ENCODE data around the gene CD300LG. TPM values are rescaled to one million over a fixed set of nuclear protein-coding genes. Genes with fewer than 3 reads are reported as not detected.
A peak's percentile ranks its signal among the peaks of the same experiment; 100 is the strongest.
"Not testable (repeated sequence)": the region's sequence is repeated elsewhere in the genome, so short reads cannot be mapped to it uniquely, and the experiment has no call there.

The CD300LG gene
- total RNA-seq = 22.8 TPM

DNA sequence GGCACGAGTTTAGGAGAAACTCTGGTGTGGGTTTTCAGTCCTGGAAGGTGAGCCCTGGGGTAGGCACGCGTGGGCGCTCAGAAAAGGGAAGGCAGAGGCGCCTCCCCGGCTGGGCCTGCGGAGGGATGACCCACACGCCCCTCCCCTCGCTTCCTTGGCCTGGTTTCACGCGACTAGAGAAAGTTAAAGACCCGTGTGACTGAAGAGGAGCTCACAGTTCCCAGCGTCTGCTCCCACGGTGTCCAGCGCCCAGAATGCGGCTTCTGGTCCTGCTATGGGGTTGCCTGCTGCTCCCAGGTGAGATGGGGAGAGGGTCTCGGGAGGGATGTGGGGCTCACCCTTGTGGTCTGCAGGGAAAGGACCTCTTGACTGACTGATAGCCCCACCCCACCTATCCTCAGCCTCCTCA is at the start of gene CD300LG:
CD300LG (plus strand) TSS at position 214 of the 409 bp plus-strand sequence; CDS start at position 255, 41 bp downstream.
- intact Hi-C loops (cut with DNase I) = no loop called here
- no peak for DNase-seq (ENCODE audit: low spot score)
- ATAC-seq = peak; percentile 23

GRCh38 chr17:43798024-43798423 is 49.0 kb upstream of the CD300LG start:
- intact Hi-C loops (cut with DNase I); DNase-seq (ENCODE audit: low spot score); ATAC-seq: not testable (repeated sequence)

- no peak for ATAC-seq
- DNase-seq (ENCODE audit: low spot score) = no peak
Measured at GRCh38 chr17:43799047-43799446, 47.9 kb upstream of the CD300LG start.

GRCh38 chr17:43800736-43801135 is 46.2 kb upstream of the CD300LG start:
- no peak for ATAC-seq
- DNase-seq (ENCODE audit: low spot score) = no peak
- intact Hi-C loops (cut with DNase I) = no loop called here

More at GRCh38 chr17:43799047-43799446, 47.9 kb upstream of the CD300LG start:
- intact Hi-C loops (cut with DNase I) = no loop called here

- ATAC-seq = no peak
- intact Hi-C loops (cut with DNase I) = no loop called here
- DNase-seq (ENCODE audit: low spot score) = no peak
Measured at GRCh38 chr17:43801844-43802243, 45.1 kb upstream of the CD300LG start.

- DNase-seq (ENCODE audit: low spot score) = no peak
- ATAC-seq = no peak
- intact Hi-C loops (cut with DNase I) = no loop called here
Measured at GRCh38 chr17:43803758-43804157, 43.2 kb upstream of the CD300LG start.

DNA sequence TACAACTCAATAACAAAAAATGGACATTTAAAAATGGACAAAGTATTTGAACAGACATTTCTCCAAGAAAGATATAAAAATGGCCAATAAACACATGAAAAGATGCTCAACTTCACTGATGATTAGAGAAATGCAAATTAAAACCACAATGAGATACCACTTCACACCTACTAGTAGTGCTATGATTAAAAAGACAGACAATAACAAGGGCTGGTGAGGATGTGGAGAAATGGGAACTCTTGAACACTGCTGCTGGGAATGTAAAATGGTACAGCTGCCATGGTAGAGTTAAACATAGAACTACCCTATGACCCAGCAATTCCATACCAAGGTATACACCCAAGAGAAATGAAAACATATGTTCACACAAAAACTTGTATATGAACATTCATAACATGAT is 41.9 kb upstream of the CD300LG start:
- no peak for ATAC-seq
- DNase-seq (ENCODE audit: low spot score) = no peak
- intact Hi-C loops (cut with DNase I) = no loop called here

DNA sequence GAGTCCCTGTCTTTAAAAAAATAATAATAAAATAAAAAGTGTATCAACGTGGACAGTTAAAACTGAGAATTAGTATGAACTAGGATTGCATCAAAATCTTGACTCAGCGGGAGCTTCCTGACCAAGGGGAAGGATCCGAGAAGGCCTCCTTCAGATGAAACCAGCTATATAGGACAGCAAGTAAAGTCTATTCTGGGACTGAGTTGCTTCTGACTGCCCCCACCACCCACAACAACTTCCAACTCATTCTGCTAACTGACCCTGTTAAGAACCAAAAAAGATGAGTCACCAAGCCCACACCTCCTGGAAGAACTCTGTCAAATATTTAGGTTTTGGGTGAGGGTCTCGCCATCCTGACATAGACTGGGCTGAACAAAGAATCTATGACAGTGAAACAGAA is 38.9 kb upstream of the CD300LG start:
- ATAC-seq (no peak), DNase-seq (ENCODE audit: low spot score) (no peak)
- intact Hi-C loops (cut with DNase I) = no loop called here

- no peak for ATAC-seq
- intact Hi-C loops (cut with DNase I) = no loop called here
- DNase-seq (ENCODE audit: low spot score) = no peak
Measured at GRCh38 chr17:43809121-43809520, 37.9 kb upstream of the CD300LG start.

DNA sequence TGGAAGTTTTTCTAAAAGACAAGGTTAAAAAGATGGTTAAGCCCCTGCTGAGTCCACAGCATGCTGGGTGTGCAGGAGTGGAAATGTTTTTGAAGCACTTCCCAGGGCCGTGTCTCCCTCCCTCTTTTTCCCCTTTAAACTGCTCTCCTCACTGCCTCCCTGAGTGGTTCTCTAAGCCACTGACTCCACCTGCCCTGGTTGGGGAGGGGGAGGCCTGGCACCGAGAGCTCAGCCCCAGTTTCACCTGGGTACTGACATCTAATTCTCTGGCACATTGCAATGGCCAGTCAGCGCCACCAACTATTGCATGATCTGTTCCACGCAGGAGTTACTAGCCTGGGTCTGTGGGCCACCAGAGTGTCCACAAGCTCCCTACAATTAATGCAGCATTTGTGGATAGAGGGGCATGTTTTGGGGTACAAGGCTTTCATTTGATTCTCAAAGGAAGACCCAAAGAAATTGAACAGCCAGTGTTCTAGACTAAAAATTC is 36.7 kb upstream of the CD300LG start:
- no peak for ATAC-seq
- intact Hi-C loops (cut with DNase I) = no loop called here
- DNase-seq (ENCODE audit: low spot score) = no peak

DNA sequence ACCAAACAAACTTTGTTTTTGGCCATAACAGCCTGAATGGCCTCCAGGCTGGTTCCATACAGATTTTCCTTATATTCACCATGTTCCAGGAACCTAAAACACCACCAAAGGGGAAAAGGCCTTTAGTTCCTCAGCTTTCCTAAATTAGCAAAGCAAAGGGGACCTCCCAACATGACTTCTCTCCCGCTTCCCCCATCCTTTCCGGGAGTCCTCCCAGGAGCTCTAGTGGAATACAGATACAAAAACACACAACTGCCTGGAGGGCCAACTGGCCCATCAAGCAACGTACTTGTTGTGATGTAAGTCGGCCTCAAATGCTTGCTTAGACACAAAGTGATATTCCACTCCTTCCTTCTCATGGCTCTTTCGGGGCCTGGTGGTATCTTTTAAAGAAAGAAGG is 36.2 kb upstream of the CD300LG start:
- ATAC-seq (no peak), DNase-seq (ENCODE audit: low spot score) (no peak)

DNA sequence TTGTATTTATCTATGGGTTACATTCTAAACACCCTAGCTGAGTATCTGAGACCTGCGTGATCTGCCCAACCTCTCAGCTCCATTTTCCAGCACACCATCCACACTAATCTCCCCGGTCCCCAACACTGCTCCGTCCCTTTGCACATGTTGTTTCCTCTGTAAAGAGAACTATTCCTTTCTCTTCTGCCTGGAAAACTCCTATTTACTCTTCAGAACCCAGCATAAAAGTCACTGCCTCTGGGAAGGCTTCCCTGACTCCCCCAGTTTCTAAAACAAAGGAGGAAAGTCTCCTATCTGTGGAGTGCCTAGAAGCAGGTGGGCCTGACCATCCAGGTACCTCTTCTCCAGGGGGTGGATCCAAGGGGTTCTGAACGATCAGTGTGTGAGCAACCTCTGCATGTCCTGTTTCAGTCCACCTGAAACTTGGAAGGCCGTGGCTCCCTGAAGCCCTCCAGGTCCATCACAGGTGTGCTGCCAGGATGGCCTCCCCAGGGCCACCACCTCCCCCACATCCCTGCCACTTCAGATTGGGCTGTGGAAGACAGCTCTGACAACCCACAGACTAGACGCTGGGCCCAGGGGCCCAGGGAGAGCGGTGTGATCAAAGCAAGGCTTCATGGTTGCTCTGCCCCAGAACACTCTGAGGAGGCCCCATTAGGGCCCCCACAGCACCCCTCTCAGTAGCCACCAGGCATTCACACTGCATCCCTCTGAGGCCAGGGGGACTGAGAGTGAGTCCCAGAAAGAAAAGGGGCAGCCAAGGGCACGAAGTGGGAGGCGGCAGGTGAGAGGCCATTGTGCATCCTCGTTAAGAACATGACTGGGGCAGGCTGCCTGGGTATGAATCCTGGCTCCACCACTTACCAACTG is 34.3 kb upstream of the CD300LG start:
- DNase-seq (ENCODE audit: low spot score) = no peak
- intact Hi-C loops (cut with DNase I) = no loop called here
- no peak for ATAC-seq

More for the DNA sequence above, 36.2 kb upstream of the CD300LG start:
- intact Hi-C loops (cut with DNase I) = no loop called here

GRCh38 chr17:43813386-43813785 is 33.6 kb upstream of the CD300LG start:
- DNase-seq (ENCODE audit: low spot score) (no peak), ATAC-seq (no peak)
- intact Hi-C loops (cut with DNase I) = no loop called here

DNA sequence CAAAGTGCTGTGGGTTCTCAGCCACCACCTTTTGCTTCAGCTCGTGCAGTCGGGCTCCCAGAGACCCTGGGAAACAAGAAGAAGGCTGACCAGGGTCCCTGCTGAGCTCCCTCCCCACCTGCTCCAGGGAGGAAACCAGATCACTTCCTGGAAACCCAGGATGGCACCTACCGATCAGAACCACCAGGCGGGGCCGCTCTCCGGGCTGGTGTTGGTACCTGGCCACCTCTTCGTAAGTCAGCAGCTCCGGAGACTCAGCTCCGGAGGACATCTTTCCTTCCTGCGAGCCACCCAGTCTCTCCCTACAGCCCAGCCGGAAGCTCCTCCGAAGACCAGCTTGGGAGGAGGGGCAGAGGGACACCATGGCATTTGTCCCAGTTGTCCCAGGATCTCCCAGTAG is 33.0 kb upstream of the CD300LG start:
- intact Hi-C loops (cut with DNase I) = no loop called here
- DNase-seq (ENCODE audit: low spot score) = no peak
- ATAC-seq = no peak

GRCh38 chr17:43814714-43815113 is 32.3 kb upstream of the CD300LG start:
- intact Hi-C loops (cut with DNase I) = no loop called here
- no peak for ATAC-seq
- no peak for DNase-seq (ENCODE audit: low spot score)

DNA sequence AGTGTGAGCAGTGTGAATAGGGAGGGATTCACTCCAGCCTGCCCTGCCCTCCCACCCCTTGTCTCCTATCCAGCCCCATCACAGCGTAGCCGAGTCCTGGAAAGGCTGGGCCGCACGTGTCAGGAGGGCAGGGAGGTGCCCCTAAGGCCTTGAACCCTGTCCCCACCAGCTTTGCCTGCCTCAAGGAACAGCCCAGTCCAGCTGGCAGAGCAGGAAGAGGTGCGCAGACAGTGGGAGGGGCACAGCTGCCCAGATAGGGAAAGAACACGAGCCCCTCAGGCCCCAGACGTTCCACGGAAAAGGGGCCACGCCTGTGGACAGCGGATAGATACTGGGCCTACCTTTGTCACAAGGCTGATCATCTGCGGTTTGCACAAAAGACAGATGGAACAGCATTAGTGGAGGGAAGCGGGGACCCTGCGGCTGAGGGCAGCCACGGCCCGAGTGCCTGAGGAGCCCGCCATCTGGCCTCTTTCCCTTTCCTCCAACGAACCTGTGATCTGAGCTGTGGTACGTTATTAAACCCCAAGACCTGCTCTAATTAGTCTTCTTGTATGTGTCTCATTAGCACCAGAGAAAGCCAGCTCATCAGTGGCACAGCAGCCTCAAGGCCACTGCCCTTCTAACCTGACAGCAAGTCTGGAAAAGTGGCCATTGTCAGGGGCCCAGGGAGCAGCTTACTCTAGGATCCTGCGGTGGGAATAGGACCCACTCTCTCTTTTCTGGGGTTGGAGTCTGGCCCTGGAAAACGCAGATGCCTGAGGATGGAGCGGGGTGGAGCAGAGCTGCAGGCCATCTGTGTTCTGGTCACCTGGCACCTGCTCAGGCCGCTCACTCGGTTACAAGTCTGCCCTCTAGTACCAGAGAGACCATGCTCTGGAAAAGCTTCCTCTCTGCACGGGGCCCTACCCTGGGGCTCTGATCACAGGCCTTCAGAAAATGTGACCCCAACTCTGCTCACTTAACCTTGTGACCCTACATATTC is 30.3 kb upstream of the CD300LG start:
- intact Hi-C loops (cut with DNase I) = no loop called here
- ATAC-seq (no peak), DNase-seq (ENCODE audit: low spot score) (no peak)

DNA sequence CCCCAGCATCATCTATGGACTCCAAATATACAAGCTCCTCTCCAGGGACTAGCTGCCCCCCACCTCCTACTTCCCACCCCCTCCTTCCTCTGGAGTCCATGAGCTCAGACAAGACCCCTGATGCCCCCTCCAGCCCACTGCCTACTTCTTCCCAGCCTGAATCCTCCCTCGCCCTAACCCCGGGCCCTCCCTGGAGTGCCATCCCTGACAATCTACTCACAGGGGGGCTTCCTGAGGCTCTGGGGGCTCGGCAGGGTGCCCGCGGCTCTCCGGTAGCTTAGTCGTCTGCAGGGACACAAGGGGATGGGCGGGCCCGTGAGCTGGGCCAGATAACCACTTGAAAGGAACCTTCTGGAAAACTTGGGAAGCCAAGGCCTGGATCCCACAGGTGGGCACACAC is 29.1 kb upstream of the CD300LG start:
- ATAC-seq (no peak), DNase-seq (ENCODE audit: low spot score) (no peak)
- intact Hi-C loops (cut with DNase I) = no loop called here

DNA sequence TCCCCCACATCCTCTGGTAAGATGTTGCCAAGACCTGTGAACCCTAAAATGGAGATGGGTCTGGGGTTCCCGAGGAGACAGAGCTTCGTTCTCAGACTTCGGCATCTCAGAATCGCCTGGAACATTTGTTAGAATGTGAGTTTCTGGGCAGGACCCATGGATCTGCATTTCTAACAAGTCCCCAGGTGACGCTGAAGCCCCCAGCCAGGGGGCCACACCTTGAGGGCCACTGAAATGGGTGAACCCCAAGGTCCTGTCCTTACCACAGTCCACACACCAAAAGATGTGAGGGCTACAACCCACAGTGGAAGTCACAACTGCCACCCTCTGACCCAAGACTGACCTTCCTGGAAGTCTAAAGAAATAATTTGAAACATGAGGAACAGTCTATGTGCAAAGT is 28.0 kb upstream of the CD300LG start:
- no peak for ATAC-seq
- intact Hi-C loops (cut with DNase I) = no loop called here
- no peak for DNase-seq (ENCODE audit: low spot score)

- ATAC-seq (no peak), DNase-seq (ENCODE audit: low spot score) (no peak)
- intact Hi-C loops (cut with DNase I) = no loop called here
Measured at GRCh38 chr17:43820759-43821158, 26.2 kb upstream of the CD300LG start.
